Amygdala (tissue), 56 donors: Measurements from ENCODE around the gene FNDC3B.

Experiments used
- DNase-seq, 56 donors: peaks; one replicate each; lab custom pipeline; 2025; lab: John Stamatoyannopoulos, UW

Gene FNDC3B

DNA sequence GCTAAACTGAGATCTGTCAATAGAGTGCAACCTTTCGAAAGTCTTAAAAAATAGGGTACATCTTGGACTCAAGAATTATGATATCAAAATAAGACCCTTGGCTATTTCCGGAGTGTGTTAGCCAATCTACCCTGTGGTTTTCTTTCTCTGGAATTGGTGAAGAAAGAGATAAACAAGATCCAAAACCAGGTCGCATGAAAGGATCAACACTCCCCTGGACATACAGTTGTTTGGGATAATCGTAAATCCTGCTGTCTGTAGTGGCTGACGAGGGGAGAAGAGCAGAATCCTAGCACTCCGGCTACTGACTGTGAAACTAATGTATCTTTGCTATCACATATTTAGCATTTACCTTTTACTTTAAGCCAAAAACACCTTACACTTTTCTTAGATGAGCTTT is 30.9 kb downstream of the FNDC3B start:
- DNase-seq, result no peak

DNA sequence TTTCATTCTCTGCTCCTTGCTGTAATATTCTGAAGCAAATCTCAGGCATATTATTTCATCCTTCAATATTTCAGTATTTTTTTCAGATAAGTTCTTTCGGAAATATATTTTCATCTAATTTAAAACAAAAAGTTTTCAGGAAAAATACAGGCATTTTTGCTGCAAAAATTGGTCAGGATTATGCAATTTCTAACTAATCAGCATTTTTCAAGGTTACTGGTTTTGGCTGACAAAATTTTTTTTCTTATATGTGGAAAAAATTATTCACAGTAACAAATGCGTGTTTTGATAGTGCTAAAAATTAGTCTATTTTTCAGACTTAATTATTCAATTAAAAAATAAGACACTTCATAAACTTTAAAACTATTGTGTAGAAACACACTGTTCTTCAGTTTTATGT is 31.4 kb downstream of the FNDC3B start:
- DNase-seq, result no peak

DNA sequence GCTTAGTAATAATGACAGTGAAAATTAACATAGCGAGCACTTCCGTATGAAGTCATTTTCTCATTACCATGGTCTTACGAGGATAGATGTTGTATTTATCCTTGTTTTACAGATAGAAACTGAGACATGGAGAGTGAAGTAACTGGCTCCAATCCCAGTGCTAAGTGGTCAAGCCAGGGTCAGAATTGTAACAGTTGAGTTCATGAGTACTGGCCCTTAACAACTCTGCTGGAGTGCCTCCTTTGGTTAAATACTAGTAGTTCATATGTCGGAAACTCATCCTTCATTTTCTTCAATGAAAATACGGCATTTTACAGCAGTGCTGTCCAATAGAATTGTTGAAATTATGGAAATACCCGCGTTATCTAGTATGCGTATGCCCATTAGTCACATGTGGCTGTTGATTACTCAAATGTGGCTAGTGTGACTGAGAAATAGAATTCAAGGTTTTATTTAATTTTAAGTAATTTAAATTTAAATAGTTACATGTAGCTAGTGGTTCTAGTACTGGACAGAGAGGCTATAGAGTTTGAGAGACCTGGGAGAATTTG is 32.5 kb downstream of the FNDC3B start:
- DNase-seq, result no peak

DNA sequence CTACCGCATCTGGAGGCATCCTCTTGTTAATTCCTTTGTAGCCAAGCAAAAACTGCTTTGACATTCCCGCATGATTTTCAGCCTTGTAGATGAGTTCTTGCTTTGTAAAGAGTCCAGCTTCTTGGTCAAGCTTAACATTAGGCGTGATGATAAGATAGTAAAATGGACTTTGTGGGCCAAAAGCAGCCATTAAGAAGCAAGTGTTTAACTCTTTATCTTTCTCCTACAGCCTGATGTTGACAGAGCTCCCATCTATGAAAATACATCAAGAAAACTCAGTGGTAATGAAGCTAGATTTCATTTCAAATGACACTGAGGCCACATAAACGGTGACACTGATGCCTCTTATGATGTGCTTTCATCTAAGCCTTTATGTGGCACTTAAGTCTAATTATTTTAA is 33.2 kb downstream of the FNDC3B start:
- no peak for DNase-seq

DNA sequence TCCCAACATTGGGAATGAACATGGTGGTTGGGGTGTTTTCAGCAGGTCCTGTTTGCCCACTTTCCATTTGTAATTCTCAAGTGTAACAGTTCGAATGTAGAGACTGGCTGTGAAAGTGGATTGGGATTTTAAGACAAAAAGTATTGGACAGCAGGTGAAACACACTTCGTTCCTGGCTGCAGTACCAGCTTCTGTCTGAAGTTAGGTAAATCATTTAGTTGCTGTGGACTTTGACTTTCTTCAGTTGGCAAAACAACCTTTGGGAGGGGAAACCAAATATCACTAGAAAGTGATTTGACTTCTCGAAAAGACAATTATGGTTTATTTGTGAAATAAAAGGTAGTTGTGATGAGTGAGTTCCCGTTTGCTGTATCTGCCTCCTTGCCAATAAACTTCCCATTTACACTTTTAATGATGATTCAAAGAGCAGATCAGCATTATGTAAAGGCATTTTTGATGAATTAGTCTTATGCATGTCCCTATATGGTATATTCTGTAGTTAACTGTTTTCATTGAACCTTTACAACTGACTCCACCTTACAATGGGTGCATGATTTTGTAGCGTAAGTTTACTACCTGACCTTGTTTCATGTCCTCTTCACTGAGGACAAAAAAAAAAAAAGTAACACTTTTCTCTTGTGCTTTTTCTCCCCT is 34.0 kb downstream of the FNDC3B start:
- no peak for DNase-seq

DNA sequence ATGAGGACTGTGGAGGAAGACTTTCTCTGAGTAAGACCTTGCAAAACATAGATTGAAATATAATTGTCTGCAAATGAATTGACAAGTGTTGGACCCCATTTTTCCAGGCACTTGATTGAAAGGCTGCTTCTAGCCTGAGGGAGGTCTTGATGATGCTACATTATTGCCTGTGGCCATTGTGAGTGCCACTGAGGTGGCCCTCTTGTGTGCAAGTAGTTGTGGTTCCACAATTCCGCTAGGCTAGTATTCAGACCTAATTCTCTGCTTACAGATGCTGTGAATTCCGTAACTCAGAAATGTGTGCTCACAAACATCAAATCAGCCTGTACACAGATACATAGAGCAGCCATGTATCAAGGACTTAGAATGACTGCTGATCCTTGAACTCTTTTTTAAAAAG is 34.7 kb downstream of the FNDC3B start:
- no peak for DNase-seq

DNA sequence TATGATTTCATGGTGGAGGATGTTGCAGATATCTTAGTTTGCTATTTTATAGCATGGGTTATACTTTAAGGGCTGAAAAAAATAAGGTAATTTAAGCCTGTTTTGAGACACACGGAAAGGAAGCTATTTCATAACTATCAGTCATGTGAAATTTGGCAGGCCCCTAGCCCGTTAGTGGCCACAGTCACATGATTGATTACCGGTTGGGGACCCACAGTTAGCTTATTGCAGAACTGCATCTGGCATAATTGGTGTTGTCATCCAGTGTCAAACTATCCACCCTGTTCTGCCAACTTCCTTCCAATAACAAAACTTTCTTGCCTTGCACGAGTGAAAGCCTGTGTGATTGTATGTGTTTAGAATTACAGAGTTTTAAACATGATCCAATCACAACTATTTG is 35.2 kb downstream of the FNDC3B start:
- no peak for DNase-seq

DNA sequence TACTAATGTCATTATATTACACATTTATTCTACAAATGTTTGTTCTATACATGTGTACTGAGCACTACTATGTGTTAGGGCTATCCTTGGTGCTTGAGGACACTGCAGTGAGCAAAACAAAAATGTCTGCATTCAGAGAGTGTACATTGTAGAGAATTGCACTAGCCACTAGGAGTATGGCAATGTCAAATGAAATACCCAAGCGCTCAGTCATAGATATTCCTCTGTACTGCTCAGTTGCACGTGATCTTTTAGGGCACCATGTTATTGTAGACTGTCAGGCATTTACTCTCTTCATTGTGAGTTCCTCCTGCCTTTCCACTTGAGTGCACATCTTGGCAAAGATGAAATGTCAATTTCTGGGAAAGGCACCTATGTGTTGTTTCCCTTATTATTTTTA is 36.8 kb downstream of the FNDC3B start:
- DNase-seq, result no peak

DNA sequence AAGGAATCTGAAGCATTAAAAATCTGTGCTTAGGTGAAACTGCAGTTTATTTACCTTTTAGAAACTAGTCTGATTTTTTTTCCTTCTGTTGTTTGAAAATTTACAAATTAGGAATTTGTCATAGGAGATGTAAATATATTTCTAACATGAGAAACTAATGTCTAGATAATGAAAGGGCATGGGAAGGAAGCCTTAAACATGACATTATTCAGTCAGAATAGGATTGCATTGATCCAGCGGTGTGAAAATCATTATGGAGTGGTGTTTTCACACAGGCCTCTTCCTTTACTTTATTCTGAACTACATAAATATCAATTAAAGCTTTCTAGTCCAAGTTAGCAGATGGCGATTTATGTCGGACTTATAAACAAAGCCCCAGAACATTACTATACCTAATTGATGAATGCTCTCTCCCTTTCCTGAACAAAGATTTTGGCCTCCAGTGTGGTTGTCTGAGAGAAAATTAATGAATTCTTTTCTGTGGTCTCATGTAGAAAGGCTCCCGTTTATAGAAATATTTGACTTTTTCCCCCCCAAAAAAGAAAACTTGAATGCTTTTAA is 37.9 kb downstream of the FNDC3B start:
- DNase-seq, result no peak

DNA sequence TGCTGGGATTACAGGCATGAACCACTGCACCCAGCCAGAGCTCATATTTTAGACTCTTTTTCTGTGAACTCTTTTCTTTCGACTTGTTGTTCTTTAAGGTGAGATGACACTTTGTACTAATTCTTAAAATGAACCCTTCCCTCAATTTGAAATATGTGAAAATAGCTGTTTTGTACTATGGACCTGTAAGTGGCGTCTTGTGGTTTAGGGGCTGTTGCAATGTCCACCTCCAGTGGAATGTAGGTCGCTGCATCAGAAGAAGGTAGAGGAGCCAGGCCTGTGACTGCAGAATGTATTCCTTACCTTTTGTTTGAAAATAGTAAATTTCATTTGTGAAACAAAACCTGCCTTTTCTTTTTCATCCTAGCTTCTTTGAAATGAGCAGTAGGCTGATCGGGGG is 38.9 kb downstream of the FNDC3B start:
- DNase-seq, result no peak

DNA sequence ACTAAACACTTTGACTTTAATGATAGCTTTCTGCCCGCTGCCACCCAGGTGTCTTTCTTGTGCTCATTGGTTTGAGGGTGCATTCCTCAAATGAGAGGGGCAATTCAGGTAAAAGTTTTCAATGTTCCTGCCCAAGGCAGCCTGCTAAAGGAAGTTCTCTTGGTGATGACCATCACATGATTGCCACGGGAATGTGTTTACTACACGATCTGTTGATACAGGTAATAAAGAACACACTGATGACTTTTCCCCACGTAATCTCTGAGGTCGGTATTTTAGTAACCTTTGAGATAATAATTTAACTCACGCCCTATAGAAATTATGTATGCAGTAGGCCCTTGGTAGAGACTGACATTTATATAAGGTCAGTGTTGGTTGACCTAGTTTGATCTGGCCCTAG is 39.3 kb downstream of the FNDC3B start:
- DNase-seq, result no peak

DNA sequence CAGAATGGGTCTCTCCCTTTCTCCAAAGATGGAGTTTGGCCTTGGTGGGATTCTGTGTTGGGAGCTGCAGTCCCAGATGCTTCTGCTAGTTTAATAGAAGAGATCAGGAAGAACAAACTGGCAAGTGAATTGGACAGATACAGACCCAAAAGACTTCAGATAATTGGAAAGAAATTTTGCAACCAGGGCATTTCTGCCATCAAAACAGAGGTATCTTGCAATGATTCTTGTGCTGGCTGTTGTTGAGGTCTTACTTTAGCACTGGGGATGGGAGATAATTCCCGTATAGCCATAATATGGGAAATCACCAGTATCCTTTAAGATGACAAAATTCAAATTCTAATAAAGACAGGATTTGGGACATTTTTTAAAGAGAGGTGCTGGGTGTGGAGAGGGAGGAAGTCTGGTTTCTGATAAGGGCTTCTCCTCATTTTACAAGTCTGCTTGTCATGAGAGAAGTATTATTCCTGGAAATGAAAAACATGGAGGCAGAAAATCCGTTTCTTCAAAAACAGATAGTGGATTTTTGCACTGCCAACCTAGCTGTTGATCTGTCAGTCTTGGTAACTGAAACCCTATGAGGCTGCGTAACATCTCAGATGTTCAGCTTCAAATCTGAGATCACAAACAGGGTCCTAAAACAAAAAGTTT is 40.1 kb downstream of the FNDC3B start:
- no peak for DNase-seq

DNA sequence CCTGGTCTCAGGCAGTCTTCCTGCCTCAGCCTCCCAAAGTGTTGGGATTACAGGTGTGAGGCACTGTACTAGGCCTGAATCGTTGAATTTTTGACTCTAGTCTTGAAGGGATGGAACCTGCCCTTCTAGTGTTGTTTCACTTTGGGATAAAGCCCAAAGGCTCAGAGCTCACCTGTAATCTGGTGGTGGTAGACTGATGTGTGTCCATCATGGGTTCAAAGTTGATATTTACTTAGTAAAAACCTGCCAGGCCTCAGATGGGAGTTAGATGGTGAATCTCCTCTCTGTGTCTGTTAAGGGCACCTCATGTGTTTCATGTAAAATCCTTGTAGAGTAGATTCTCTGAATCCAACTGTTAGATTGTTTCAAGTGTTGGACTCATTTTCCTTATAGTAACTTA is 41.1 kb downstream of the FNDC3B start:
- DNase-seq, result no peak

DNA sequence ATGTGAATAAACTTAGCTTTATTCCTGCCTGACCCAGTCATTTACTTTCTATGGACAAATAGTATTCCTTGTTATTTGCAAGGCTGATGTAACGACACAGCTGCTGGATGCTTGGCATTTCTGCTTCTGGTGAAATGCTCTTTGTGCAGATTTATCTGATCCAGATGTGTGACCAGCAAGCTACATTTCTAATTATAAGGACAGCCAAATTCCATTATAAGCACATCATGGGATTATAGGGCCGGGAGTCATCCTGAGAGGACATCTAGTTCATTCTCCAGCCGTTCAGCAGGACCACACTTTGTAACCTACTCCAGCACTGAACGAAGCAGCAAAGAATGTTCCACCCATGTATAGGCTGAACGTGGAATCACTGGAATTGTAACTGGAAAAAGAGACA is 42.9 kb downstream of the FNDC3B start:
- DNase-seq, result peak in 1 of 56 donors; percentile 2

DNA sequence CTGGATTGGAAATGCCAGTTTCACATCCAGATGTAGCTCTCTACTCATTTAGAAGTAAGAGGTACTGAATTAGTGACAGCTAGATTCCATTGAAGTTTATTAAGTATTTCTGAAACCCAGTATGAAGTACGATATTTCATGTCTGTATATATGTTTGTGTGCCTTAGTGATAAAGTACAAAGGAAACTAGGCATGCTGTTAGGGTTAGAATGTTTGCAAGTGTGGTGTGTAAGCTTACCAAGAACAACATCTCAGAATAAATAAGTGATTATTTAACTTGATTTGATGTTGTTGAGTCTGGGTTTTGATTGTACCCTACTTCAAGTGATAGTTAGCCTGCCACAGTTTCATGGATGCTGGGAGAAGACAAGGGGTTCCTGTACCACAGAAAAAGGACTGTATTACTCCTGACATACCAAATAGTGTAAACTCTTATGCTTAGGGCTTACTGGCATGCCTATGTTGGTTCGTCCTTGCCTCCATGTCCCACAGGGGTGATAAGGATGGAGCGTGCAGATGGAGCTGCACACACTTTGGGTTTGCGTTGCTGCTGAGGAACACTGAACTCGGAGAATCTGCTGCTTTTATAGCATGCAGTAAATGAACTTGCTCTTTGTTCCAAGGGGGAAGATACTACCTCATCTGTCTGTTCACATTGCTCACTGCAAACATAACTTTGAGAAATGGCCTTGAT is 43.6 kb downstream of the FNDC3B start:
- no peak for DNase-seq

DNA sequence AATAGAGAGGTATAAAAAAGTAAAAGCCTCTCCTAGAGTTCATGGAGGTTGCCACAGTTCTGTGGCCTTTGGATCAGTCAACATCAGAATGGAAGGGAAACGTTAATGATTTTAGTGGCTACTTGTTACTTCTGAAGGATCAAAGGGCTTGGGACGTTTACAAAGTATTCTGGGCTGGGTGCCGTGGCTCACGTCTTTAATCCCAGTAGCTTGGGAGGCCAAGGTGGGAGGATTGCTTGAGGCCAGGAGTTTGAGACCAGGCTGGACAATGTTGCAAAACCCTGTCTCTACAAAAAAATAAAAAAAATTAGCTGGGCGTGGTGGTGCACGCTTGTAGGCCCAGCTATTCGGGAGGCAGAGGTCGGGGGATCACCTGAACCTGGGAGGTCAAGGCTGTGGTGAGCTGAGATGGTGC is 44.6 kb downstream of the FNDC3B start:
- no peak for DNase-seq

DNA sequence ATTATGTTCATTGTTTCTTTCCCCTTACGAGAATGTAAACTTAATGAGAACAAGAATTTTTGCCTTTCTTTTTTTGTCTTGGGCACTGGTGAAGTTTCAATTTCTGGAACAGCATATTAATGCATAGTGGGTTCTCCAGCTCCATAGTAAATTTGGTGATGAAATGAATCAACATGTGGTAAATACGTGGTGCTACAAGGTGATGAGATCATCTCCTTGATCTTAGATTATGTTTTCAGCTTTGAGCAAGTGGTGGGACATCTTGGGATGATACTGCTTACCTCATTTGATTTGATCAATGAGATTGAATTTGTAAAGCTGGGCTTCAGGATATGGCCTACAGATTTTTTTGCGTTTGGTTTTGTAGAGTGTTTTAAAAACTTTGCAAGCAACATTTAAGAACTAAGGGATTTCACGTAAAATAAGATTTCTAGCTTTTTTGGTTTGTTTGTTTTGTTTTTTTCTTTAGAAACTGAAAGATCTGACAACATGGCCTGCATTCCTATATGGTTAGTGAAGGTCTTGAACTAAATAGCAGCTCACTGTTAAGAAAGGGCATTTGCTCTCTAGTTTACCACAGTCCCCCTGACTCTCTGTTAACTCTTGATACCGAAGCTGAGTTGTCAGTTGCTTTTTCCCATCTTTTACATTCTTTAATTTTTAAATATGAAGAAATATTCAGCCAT is 45.6 kb downstream of the FNDC3B start:
- no peak for DNase-seq

DNA sequence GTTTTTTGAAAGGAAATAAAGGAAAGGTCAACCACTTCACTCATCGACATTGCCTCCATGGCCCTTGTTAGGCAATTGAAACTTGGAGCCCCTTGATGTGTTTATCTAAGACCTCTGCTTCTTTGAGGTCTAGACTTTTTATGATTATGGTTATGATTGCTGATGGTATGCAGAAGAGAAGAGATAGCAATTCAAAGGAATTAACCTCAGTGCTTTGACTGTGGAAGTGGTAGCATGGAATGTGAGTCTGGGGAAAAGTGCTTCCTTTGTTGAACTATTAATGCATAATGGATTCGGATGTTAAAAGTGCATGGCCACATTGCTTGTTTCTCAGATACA is 46.1 kb downstream of the FNDC3B start:
- no peak for DNase-seq

DNA sequence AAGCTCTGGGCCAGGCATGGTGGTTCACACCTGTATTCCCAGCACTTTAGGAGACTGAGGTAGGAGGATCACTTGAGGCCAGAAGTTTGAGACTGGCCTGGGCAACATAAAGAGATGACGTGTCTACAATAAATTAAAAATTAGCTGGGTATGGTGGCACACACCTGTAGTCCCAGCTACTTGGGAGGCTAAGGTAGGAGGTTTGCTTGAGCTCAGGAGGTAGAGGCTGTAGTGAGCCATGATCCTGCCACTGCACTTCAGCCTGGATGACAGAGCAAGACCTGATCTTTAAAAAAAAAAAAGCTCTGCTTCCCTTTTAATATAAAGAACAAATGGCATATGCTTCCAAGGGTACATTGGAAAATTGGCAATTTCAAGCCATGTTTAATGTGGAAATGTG is 46.7 kb downstream of the FNDC3B start:
- DNase-seq, result no peak

DNA sequence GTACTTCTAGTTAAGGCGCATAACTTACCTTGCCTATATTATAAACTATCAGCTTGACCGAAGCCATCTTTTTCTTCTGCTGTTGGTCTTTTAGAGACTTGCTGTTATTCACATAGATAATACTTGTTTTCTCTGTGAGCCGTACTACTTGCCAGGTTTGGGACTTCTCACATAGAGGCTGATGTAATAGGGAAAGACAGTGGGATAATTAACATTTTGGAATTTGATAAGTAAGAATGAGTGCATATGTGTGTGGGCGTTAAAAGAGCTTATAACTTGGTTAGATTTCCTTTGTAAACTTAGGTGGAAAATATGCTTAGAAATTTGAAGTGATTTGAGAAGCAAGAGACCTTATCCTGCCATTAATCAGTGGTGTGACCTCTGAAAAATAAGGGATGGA is 47.8 kb downstream of the FNDC3B start:
- DNase-seq, result no peak
